Activated gamma-delta T cell treated with anti-CD3 and anti-CD28 coated beads, Interleukin-2, amount 50 U/mL, for 16 hours (primary cell): ENCODE measurements around the gene RABL3.
"Not testable (repeated sequence)": the region's sequence is repeated elsewhere in the genome, so short reads cannot be mapped to it uniquely, and the experiment has no call there.

Source experiments
- DNase-seq: peaks from one replicate; pipeline ENCODE4 v3.0.0-alpha.2; 2020; ENCODE audit warnings: low read depth

The RABL3 gene

DNA sequence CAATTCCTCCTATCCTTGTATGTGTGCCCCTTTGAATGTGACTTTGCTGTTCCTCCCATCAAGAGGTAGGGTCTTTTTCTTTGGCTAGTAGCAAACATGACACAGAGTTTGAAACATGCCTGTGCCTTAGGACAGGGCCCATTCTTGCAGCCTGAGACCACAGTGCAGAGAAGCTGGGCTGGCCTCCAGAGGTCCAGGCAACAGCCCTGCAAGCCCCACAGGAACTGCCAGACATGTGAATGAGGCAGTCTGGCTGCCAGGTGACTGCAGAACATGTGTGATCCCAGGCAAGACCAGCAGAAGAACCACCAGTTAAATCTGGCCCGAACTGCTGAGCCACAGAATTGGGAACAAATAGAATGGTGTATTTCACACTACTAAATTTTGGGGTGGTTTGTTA is 59.1 kb downstream of the RABL3 start:
- no peak for DNase-seq

DNA sequence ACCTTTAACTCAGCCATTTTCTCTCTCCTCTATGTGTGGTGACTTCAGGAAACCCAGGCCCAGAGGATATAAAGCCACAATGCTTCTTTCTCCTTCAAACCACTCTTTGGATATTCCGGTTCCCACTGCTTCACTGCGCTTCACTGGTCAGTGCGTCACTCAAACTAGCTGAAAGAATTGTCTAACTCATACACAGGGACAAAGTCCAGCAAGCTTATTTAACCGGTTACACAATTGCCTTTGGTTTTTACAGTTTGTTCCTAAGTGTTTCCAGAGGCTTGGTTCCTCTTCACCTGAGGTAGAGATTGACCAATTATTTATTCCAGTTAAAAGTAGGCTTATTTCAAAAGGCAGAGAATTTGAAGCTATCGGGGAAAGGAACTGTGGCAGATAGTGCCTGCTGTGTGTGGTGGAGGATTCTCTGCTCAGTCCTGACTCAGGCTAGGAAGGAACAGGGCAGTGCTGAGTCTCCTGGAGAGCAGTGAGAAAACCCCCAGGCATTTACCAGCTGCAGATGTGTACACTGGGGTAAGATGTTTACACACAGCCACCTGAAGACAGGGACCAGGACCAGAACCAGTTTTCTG is 60.1 kb downstream of the RABL3 start, which contains the start of gene HGD:
Gene HGD (minus strand): TSS at position 145 of the 587 bp plus-strand sequence. CDS start 128 bp downstream, at position 17.
- DNase-seq: no peak

DNA sequence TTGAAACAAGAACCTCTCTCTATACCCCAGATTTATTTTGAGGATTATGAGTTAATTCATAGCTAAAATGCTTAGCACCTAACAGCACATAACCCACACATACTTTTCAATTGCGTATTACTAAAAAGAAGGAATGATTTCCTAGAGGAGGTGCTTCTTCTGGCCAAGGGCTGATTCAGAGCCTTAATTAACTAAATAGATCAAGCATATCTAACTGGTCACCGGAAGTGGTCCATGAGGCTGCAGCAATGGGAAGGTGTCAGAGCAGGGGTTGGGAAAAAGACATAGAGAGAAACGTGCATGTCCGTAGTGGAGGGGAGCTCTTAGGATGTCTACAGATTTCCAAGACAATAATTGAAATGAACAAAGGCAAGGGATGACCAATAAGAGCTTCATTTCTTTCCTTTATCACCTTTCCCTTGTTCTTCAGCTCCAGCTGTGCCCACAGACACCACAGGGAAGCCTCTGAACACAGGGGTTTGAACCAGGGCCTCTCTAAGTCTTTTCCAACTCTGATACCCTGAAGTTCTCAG is 60.7 kb downstream of the RABL3 start:
- DNase-seq: no peak

DNA sequence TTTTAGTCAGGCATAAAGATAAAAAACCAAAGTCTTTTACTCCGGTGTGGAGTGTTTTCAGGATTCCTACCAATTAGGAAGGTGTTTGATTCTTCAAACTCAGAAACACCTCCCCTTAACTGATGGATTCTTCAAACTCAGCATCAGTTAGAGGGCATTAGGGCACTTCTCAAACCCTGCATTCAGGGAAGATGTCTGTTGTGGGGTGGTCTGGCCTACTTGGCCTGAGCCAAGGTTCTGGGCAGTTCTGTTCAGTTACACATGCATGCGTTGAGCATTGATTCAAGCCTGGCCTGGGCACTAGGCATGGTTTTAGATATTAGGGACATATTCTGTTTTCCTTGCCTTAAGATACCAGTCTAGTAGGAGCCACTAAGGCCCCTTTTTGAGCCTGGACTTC is 61.3 kb downstream of the RABL3 start:
- no peak for DNase-seq

DNA sequence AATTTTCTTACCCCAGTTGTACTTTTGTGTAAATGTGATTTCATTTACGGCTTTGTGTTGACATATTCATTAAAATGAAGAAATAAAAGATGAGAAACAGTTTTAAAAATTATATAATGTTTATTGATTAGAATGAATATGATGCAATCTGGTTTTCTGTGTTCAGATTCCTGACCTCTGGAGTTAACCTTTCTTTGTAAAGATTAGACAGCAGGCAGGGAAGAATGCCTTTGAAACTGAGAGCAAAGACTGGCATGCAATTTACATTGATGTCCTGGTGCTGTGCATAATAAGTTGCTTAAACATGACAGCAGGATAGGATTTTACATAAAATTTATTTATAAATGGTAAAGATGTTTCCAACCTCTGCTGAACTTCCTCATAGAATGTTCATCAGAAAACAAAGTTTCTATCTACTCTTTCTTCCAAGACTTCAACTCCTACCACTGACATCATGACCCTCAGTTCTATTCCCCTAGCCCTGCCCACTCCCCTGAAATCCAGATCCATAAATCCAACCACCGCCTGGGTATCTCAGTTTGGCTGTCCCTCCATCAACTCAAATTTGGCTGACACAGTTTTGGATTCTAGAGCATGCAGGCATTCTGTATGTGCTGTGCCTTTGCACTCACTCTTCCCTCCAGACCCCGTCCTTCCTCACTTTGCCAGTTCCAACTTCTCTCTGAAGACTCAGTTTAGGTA is 62.0 kb downstream of the RABL3 start:
- DNase-seq: no peak

DNA sequence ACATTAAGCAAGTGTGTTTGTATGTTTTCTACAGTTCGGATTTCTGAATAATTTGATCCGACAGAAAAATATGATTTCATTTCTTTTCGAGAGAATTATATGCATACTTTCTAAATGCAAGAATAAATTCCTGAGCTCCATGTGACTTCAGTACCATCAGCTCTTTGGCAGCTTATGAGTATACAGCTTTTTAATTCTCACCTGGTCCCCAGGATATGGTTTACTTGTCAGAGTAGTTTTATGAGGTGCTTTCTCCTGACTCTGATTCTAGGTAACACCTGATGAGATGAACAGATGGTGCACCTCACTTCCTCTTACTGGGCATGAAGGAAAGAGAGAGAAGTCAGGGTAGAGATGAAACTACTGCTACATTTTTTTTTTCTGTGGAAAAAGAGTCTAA is 63.3 kb downstream of the RABL3 start:
- no peak for DNase-seq

DNA sequence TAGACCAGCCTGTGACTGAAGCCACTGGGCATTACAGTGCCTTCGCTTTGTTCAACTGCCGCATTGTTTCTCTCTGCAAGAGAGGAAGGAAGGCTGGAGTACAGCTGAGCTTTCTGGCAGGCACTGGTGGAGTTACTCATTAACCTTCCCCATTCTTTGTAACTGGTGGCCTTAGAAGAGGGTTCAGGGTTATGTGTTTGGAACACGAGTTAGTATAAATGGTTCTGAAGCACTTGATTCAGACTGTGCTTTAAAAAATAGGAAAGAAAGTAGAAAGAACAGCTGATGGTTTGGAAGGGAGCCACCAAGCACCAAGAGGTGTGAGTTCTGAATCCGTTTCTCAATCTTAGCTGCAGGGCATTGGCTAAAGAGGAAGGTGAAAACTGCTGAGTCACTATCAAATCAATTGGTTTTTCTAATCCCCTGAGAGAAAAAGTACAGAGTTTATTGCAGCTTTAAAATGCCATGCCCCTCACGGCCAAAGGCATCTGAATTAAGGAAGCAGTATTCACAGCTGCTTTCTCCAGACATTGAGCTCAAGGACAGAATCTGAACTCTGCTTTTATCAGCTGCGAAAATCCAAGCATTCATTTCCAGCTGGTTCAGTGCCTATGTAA is 63.9 kb downstream of the RABL3 start:
- DNase-seq: no peak

DNA sequence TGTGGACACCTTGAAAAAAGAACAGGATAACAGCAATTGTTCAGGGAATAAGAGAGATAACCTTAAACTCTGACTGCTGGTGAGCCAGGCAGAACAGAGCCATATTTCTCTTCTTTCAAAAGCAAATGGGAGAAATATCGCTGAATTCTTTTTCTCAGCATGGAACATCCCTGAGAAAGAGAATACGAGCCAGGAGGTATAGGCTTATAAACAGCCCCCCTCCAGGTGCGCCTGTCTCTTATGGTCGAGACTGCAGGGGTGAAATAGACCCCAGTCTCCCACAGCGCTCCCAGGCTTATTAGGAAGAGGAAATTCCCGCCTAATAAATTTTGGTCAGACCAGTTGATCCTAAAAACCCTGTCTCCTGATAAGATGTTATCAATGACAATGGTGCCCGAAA is 65.1 kb downstream of the RABL3 start:
- not testable (repeated sequence) for DNase-seq

DNA sequence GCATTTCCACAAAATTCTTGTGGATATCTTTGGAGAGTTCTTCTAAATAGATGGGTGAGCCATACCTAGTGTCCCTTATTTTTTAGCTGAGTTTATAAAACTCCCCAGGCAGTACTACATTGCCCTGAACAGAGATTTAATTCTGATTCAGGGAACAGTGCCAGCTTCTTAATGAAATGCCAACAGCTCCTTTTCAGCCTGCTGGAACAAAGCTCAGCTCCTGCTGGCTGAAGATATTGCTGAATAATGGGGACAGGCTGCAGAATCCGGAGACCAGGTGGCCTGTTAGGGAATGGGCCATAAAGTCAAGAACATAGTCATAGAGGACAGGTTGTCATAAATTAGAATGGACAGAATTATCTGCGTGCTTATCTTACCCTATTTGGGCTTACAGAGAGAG is 69.2 kb downstream of the RABL3 start:
- no peak for DNase-seq

DNA sequence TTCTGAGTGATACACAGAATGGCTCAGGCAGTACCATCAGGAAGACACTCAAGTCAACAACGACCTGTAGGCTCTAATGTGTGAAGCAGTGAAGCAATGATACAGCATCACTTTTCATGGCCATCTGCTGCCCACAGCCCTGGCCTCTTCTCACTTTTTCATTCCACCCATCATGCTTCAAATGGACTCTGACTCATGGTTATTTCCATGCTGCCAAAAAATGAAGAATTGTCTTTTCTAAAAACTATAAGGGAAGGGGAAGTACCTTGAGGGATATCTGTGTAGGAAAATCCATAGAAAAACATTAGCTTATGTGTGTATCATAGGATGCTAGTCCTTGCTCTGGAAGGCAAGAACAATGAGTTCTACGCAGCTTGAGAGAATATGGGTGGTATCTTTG is 71.7 kb downstream of the RABL3 start:
- no peak for DNase-seq

DNA sequence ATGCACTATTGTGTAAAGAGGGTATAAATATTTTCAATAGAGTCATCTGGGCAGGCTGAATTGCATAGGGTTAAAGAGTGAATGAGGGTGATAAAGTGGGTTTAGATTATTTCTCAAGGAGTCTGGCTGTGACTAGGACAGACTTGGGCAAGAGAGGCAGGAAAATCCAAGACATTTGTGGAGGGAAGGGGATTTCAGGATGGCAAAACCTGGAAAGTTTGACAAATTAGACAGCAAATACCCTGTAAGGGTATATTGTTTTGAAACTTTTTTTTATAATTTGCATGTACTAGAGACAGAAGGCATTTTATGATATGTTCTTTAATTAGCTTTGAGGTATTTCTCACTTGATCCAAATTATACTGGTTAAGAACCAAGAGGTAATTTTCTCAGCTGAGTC is 77.4 kb downstream of the RABL3 start:
- no peak for DNase-seq

DNA sequence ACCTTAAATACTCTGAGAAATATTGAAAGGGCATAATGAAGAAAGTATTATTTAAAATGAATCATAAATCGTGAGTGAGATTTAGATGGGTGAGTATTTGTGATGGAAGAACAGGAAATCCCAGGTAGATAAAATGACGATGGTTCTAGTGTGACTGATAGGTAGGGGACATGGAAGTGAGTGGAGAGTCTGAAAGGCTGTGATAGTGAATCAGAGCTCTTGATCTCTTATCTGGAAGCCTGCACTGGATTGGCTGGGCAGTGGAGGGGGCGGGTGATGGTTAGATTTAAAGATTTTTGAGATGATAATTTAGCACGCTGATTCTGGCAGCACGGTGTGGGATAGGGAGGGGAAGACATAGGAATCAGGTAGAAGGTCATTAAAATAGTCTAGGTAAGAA is 80.4 kb downstream of the RABL3 start:
- DNase-seq: no peak

DNA sequence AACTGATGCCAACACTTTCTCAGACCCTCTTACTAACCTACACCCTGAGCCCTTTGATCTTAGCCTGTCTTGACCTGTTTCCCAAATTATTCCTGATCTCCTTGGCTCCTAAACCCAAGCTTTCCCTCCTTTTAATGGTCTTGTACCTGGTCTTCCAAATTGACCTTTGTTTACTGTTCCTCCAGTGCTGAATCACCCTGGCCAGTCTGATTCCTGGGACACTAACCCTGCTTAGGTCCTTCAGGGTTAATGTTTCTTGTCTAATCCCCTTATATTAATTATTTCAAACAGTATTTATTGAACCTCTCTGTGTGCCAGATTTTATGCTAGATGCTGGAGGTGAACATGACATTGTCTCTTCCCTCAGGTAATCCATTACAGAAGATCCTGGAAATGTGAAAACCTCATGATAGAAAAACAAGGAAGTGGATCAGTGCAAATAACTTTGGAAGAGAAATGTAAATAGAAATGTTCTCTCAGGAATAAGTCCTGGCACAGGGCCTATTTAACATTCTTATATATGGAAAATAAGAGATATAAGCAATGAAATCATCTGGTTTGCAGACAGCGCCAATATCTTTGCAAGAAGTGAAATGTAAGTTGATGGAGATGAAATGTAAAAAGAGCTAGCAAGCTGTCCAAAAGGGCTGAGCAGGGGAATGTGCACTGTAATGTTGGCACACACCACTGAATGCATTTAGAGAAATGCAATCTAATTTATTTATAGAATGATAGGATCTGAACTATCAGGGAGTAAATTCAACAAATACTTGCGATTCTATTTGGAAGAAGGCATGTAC is 81.0 kb downstream of the RABL3 start:
- no peak for DNase-seq

DNA sequence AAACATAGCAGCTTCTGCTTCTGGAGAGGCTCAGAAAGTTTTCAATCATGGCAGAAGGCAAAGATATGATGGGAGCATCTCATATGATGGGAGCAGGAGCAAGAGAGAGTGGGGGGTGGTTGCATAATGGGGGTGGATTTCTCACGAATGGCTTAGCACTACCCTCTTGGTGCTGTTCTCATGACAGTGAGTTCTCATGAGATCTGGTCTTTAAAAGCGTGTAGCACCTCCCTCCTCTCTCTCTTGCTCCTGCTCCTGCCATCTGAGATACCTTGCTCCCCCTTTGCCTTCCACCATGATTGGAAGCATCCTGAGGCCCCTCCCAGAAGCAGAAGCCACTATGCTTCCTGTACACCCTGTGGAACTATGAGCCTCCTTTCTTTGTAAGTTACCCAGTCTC is 82.5 kb downstream of the RABL3 start:
- no peak for DNase-seq

DNA sequence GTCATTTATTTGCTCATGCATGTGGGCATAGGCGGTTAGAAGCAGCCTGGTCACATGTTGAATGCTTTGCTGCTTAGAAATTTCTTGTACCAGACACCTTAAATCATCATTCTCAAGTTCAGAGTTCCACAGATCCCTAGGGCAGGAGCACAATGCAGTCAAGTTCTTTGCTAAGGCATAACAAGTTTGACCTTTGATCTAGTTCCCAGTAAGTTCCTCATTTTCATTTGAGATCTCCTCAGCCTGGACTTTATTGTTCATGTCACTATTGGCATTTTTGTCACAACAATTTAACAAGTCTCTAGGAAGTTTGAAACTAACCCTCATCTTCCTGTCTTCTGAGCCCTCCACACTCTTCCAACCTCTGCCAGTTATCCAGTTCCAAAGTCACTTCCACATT is 83.0 kb downstream of the RABL3 start:
- DNase-seq: no peak

DNA sequence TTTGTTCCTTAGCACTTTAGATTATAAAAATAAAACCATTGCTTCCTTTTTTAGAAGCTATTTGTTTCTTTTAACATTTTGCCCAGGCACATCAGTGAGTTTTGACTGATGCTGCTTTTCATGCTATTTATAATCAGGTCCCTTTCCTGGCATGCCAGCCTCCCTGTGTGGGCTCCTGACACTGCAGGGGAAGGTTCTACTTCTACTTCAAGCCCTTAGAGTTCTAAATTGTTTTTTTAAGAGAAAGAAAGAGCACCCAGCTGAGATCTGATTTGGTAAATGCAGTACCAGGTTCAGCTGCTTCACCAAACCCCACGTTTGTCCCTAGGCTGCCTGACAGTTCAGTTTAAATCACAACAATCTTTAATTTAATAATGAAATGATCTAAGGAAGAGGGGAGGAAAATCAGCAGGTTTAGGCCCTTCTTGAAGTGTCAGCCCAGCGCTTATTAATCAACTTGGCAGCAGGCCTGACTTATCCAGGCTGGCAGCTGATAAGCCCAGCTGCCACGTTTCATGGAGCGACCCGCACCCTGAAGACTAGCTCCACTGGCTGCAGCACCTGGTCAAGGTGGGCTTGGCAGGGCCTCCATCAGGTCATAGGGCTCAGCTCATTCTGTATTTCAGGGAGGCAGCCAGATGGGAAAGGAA is 89.3 kb downstream of the RABL3 start:
- DNase-seq: no peak

DNA sequence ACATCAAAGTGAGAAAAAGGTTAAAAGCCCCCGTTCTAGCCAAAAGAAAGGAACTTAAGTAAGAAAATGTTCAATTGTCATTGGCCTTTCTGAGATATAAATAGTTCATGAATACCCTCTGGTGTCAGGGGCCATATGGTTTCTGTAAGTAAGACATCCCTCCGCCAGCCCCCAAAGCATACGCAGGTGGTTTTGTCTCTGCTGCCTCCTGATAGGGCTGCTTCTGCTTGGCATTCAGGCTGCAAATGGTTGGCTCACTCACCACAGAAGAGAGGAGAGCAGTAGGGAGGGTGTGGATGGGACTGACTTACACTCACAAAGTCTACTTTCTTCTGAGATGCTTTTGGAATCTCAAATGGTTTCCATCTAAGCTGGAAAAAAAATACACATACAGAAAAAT is 90.0 kb downstream of the RABL3 start:
- DNase-seq: no peak

DNA sequence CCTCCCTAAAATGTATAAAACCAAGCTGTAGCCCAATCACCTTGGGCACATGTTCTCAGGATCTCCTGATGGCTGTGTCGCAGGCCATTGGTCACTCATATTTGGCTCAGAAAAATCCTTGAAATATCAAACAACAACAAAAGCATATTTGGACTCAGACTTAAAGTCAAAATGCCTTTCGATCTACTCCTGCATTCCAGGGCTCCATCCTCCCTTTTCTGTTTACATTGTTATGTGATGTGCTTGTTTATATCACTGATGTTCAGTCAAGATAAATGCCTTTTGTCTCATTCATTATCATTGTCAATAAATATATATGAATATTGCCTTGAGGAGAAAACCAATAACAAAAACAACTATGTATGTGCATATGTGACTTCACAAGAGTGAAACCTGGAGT is 92.0 kb downstream of the RABL3 start:
- DNase-seq: no peak

DNA sequence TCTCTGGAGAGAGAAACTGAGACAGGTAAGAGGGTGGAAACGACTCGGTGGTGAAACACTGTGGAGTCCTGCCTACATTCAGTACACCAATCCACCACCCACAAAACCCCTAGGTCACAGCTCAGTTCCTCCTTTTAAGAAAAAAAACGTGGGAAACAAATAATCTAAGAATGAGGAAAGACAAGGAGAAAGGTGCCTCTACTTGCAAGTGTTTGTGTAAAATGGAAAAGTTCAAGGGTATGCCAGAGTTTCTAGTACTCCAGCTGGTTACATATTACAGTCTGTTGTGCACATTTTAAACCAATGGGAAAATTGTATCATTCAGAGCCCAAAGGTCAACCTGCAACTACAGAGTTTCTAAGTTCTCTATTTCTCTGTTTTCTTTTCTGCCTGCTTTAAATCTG is 92.5 kb downstream of the RABL3 start:
- DNase-seq: no peak

DNA sequence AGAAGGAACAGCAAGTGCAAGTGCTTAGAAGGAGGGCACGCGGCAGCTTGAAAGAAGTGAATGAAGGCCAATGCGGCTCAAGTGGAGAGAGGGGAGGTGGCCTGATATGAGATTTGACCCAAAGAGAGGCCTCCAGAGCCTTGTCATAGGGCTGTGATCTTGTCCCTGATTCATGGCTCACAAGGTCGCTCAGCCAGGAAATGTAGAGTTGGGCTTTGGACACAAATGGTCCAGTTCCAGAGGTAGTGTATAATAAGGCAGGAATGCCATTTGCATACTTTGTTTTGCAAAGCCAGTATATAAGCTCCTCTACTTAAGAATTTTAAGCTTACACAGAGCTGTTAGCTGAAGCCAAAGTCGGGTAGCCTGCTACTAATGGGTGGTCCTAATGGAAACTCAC is 94.0 kb downstream of the RABL3 start:
- no peak for DNase-seq

DNA sequence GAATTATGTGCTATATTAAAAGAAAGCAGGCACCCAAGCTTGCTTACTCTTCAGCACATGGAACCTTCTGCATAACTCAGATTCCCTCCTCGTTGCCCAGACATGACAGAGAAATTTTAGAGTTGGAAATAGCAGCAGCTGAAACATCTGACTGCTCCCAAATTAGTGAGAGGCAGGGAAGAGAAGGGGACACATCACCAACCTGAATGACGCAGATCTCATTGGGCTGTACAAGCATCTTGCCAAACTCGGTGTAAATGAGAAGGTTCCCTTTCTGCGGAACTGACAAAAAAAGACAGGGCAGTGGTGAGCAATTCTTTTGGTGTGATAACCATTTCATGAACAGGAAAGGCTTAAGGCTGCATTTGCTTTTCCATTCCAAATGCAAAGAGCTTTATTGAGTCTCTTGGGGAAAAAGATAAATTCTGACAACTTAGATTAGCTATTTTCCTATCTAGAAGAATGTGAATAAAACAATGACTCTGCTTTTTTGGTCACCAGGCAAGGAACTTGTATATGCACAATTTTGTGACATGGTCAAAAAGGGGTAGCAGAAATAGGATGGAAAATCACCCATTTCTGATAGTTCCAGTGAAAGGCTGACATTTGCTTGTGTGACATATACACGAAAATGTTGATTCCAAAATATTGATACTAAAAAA is 95.4 kb downstream of the RABL3 start:
- no peak for DNase-seq
